Activated T-helper 1 cell treated with anti-CD3 and anti-CD28 coated beads, Interleukin-2, amount 50 U/mL, for 16 hours (primary cell): Measurements from ENCODE around the gene HPD.

Experiments used
- DNase-seq, 2 donors: peaks; one replicate each; pipeline ENCODE4 v3.0.0-alpha.2; 2020; ENCODE audit warnings: low read depth in 1 of 2, low spot score in 1 of 2

The HPD gene

DNA sequence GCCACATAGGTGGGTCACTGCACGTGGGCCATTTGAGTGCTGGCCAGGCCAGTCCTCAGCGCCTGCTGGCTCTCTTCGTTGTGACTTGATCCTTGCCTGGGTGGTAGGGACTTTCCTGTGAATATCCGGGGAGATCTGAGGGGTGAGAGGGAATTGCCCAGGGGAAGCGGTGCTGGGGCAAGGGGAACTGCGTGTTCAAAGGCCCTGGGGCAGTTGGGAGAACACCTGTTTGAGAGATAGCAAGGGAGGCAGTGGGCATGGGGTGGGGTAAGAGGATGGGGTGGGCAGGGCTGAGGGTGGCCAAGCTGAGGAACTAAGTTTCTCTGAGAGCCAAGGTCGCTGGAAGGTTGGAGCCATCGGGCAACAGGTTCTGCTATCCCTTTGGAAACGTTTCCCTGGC, 29.8 kb downstream of the HPD start:
- no peak for DNase-seq

DNA sequence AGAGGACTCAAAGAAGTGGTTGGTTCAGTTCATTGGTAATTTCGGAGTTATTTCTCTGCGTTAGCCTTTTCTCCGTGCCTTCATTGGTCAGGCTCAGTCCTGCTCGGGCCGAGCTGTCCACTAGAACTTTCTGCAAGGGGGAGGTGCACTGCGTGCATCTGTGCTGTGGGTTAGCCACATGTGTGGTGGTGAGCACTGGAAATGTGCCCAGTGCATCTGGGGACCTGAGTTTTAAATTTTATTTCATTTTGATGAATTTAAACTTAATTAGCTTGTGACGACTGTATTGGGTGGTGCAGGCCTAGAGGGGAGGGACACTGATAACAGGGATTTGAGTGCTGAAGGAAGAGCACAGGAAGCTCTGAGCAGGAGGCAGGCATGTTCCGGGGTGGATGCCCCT, 30.4 kb downstream of the HPD start:
- DNase-seq = no peak

DNA sequence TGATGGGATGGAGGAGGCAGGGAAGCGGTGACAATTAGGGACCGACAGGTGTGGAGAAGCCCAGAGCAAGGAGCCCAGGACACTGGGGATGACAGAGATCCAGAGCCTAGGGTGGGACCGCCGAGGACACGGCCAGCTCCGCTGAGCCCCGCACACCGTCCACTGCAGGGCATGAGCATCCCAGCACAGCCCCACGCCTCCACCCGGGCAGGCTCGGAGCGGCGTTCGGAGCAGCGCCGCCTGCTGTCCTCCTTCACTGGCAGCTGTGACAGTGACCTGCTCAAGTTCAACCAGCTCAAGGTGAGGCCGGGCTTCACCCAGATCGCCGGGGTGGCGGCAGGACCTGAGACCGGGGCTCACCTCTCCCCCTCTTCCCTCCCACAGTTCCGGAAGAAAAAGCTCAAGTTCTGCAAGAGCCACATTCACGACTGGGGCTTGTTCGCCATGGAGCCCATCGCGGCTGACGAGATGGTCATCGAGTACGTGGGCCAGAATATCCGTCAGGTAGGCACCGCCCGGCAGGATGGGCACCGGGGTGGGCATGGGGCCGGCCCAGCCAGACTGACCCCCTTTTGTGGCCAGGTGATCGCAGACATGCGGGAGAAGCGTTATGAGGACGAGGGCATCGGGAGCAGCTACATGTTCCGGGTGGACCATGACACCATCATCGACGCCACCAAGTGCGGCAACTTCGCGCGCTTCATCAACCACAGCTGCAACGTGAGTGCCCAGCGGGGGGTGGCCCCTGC, 31.1 kb downstream of the HPD start:
- DNase-seq = no peak

DNA sequence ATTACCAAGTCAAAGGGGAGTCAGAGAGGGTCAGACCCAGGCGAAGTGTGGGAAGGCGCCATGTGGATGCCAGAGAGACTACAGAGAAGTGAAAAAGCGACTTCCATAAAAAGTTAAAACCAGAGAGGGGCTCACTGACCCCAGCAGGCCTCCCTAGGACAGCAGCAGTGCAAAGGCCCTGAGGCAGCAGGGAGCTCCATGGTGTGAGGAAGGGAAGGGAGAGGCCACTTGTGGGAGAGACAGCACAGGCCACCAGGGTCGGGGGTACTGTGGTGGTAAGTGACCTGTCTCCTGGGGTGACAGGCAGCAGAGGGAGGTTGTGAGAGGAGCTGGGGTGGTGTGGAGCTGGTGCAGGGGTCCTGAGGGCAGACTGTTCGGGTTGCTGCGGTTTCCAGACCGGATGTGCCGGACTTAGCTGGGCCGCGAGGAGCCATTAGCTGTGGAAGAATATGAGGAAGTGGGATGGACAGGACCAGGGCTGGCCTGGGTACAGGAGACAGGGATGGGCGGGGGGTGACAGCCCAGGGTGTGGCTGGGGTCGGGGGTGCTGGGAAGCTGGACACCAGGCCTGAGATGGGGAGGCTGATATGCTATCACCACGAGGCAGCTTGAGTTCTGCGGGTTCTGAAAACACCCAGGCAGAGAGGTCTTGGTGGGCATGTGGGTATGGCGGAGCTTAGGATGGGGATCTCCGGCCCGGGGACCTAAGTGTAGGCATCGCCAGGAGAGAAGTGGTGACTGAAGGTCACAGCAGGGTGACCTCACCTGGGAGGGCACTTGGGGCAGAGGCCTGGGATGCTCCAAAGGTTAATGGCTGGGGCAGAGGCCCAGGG, 32.1 kb downstream of the HPD start:
- DNase-seq = no peak

DNA sequence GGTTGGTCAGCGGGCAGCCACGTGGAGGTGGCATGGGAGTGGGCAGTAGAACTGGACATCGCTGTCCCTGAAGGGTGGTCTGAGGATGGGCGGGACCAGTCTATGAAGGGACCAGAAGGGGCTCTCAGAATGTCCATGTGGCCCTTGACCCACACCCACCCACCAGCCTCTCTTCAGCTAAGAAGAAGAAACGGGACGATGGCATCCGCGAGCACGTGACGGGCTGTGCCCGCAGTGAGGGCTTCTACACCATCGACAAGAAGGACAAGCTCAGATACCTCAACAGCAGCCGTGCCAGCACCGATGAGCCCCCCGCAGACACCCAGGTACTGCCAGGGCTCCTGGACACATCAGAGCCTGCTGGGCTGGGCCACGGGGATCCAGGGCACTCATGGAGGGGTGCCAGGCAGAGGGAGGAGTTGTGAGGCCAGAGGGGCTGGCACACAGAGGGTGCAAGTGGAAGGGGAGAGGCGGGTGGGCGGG, 33.6 kb downstream of the HPD start:
- no peak for DNase-seq

DNA sequence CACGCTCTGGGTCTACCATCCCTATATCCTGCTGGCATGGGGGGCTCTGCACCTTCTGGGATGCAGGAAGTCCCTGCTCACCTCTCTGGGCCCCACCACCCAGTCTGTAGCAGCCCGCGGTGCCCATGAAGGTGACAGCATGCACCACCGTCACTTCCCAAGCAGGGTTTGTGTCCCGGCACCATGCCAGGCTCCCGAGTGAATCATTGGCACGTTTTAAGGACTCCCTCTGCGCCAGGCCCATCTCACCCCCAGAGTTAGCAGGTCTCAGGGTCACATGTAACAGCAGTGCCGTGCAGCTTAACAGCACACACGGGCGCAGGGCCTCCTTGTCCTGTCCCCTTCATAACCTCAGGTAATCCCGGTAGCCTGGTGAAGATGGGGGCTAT, 34.9 kb downstream of the HPD start:
- no peak for DNase-seq

DNA sequence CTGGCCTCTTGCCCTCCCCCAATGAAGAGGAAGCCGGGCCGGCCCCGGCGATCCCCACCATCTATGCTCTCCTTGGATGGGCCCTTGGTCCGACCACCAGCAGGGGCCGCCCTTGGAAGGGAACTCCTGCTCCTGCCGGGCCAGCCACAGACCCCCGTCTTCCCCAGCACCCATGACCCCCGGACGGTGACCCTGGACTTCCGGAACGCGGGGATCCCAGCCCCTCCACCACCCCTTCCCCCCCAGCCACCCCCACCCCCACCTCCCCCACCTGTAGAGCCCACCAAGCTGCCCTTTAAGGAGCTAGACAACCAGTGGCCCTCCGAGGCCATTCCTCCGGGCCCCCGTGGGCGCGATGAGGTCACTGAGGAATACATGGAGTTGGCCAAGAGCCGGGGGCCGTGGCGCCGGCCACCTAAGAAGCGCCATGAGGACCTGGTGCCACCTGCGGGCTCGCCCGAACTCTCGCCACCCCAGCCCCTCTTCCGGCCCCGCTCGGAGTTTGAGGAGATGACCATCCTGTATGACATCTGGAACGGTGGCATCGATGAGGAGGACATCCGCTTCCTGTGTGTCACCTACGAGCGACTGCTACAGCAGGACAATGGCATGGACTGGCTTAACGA, 35.4 kb downstream of the HPD start:
- no peak for DNase-seq

DNA sequence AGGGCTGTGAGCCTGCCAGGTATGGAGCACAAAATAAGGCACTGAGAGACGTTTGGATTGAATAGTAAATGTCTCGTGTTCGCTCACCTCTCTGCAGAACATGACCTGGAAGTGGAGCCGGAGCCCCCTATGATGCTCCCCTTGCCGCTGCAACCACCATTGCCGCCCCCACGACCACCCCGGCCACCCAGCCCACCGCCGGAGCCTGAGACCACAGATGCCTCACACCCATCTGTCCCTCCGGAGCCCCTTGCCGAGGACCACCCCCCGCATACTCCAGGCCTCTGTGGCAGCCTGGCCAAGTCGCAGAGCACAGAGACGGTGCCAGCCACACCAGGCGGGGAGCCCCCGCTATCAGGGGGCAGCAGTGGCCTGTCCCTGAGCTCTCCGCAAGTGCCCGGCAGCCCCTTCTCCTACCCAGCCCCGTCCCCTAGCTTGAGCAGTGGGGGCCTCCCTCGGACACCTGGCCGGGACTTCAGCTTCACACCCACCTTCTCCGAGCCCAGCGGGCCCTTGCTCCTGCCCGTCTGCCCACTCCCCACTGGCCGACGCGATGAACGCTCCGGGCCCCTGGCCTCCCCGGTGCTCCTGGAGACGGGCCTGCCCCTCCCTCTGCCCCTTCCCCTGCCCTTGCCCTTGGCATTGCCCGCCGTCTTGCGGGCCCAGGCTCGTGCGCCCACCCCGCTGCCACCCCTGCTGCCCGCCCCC, 36.1 kb downstream of the HPD start:
- DNase-seq = no peak

DNA sequence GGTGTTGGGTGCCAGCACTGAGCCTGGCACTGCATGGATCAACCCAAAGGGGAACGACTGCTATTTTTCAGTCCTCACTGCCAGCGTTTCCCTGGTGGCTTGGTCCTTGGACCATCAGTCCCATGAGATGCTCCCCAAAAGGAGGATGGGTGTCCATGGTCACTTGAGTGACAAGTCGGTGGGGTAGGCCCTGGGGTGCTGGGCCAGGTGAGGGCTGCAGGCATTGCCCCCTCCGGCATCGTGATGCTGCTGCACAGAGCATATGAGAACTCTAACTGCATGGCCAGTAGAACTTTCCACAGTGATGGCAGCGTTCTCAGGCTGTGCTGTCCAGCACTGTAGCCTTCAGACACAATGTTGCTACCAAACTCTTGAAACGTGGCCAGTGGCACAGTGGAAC, 38.6 kb downstream of the HPD start:
- no peak for DNase-seq

DNA sequence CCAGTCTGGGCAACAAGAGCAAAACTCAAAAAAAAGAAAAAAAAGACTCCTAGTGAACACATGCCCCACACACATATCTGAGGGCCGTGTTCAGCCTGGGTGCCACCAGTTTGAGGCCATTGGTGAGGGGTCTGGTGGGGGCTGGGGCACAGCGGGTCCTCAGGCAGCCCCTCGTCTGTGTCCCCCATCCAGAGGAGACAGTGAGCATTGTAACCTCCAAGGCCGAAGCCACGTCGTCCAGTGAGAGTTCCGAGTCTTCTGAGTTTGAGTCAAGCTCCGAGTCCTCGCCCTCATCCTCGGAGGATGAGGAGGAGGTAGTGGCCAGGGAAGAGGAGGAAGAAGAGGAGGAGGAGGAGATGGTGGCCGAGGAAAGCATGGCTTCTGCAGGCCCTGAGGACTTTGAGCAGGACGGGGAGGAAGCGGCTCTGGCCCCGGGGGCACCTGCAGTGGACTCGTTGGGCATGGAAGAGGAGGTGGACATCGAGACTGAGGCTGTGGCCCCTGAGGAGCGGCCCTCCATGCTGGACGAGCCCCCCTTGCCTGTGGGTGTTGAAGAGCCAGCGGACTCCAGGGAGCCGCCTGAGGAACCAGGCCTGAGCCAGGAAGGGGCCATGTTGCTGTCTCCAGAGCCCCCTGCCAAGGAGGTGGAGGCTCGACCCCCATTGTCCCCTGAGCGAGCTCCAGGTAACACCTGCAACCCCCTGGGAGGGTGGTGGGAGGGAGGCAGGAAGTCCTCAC, 39.3 kb downstream of the HPD start:
- DNase-seq = no peak

DNA sequence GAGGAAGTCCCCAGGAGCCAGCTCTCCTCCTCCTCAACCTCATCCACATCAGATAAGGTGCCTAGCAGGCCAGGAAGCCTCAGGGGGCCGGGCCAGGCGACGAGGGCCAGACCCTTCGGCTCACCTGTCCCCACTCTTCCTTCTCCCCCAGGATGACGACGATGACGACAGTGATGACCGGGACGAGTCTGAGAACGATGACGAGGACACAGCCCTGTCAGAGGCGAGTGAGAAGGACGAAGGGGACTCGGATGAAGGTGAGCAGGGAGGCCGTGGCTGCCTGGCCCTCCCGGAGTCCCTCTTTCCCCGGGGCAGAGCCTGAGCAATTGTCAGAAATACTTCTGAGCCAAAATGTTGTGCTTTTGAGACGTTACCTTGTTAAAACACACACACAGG, 41.0 kb downstream of the HPD start:
- DNase-seq = no peak

DNA sequence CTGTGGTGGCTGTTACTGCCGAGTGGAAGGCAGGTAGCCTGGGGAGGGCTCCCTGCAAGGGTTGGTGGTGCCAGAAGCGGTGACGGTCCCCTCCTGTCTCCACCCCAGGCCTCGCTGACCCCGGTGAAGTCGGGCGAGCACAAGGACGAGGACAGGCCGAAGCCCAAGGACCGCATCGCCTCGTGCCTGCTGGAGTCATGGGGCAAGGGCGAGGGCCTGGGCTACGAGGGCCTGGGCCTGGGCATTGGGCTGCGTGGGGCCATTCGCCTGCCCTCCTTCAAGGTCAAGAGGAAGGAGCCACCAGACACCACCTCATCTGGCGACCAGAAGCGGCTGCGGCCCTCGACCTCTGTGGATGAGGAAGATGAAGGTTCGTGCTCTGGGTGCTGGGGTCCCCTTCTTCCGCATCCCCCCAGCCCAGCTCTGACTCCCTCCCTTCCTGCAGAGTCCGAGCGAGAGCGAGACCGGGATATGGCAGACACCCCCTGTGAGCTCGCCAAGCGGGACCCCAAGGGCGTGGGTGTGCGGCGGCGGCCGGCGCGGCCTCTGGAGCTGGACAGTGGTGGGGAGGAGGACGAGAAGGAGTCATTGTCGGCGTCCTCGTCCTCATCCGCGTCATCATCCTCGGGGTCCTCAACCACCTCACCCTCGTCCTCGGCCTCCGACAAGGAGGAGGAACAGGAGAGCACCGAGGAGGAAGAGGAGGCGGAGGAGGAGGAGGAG, 41.6 kb downstream of the HPD start:
- DNase-seq = no peak

DNA sequence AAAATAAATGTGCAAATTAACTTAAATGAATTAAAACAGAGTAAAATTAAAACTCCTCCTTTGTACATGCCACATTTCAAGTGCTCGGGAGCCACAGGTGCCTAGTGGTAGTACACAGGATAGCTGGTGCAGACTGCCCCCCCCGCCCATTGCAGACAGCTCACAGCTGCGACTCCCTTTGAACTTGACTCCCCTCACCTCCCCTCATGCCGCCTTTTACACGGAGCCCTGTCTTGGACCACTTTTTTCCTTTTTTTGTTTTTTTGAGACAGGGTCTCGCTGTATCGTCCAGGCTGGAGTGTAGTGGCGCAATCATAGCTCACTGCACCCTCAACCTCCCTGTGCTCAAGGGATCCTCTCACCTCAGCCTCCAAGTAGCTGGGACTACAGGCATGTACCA, 43.4 kb downstream of the HPD start:
- no peak for DNase-seq

DNA sequence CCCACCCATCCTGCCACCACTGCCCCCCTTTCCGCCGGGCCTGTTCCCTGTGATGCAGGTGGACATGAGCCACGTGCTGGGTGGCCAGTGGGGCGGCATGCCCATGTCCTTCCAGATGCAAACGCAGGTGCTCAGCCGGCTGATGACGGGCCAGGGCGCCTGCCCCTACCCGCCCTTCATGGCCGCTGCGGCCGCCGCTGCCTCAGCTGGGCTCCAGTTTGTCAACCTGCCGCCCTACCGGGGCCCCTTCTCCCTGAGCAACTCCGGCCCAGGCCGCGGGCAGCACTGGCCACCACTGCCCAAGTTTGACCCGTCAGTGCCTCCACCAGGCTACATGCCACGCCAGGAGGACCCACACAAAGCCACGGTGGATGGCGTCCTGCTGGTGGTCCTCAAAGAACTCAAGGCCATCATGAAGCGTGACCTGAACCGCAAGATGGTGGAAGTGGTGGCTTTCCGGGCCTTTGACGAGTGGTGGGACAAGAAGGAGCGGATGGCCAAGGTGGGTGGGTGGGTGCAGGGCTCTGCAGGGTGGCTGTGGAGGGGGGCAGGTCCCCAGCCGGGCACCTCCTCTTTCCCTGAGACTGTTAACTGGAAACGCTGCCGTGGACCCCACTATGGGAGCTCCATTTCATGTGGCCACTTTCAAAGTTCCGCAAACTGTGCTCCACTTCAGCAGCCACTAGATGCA, 44.1 kb downstream of the HPD start:
- DNase-seq = no peak

DNA sequence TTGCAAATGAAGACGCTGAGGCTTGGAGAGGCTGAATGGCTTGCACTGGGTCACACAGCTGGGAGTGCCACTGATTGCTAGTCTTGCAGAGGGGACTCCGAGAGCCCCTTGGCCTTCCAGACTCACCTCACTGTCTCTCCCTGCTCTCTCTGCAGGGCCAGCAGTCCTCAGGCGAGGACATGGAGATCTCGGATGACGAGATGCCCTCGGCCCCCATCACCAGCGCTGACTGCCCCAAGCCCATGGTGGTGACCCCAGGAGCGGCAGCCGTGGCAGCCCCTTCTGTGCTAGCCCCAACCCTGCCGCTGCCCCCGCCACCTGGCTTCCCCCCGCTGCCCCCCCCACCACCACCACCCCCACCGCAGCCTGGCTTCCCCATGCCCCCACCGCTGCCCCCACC, 44.7 kb downstream of the HPD start:
- no peak for DNase-seq

DNA sequence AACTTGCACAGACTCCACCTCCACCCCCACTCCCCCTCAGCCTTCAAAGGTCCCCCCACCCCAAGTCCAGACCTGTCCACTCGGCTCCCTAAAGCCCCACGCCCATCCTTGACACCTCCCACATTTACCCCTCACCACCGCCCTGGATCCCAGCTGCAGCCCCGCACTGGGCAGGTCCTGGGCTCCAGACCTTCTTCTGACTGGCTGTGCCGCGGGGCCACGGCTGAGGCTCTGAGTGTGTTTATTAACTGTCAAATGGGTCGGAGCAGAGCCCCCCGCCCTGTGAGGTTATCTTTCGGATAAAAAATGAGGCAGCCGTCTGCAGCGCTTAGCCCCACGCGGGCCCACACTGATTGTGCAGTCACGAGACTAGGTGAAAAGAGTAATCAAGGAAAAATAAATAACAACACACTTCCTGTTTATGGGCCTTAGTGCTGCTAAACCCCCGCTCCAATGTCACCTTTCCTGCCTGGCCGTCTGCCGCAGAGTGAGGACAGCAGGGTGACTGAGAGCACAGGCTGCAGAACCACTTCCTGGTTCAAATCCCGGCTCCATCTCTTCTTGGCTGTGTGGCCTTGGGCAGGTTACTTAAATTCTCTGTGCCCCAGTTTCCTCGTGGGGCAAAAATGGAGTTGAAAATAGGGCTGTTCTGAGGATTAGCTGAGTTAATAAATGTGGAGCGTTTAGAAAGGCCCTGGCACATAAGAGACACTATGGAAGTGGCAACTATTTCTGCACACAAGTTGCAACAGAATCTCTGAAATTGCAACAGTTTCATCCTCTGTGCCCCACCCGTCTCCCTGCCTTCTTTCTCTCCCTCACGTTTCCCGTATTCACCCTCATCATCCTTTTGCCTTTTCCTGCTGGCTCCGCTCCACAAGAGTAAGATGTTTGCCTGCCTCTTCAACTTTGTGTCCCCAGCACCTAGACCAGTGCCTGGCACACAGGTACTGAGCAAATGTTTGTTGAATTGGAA, 45.5 kb downstream of the HPD start:
- no peak for DNase-seq

DNA sequence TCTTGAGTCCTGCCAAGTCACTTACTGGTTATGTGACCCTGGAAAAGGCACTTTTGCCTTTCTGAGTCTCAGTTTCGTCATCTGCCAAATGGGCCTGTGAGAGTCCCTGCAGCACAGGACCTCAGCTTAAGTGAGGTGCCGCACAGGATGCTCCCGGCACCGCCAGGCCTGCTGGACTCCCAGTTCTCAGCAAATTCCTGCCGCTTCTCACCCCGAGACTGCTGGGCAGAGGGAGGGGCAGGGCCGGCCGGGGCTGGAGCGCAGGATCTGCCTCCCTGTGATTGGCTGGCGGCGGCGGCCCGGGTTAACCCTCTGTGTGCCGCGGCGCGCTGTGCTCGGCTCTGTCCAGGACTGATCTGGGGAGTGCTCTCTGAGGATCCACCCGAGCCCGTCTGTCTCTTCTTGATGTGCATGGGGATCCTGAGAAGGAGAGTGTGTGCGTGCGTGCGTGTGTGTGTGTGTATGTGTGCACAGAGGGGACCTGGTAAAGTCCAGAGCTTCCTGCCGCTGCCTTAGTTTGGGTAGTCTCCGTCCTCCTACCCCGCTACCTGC, 46.3 kb downstream of the HPD start:
- no peak for DNase-seq
